NCI-H748 (cell line): ENCODE results near the gene CD302.
"Not testable (repeated sequence)": the region's sequence is repeated elsewhere in the genome, so short reads cannot be mapped to it uniquely, and the experiment has no call there.

Experiments
- DNase-seq: peaks from one replicate; lab custom pipeline; 2025; ENCODE audit not compliant: unreplicated experiment; lab: John Stamatoyannopoulos, UW

The CD302 gene

GRCh38 chr2:159755788-159756187, 42.2 kb downstream of the CD302 start:
- peak; percentile 9 for DNase-seq

- DNase-seq: no peak
These were observed 43.0 kb downstream of the CD302 start for GRCh38 chr2:159755014-159755413.

GRCh38 chr2:159753797-159754196, 44.2 kb downstream of the CD302 start:
- no peak for DNase-seq

GRCh38 chr2:159750873-159751272, 47.1 kb downstream of the CD302 start:
- DNase-seq: no peak

- no peak for DNase-seq
These were observed 49.9 kb downstream of the CD302 start for GRCh38 chr2:159748089-159748488.

- not testable (repeated sequence) for DNase-seq
These were observed 52.8 kb downstream of the CD302 start for GRCh38 chr2:159745237-159745636.

GRCh38 chr2:159744363-159744762, 53.6 kb downstream of the CD302 start:
- DNase-seq: no peak

GRCh38 chr2:159742846-159743245, 55.2 kb downstream of the CD302 start:
- no peak for DNase-seq

GRCh38 chr2:159738509-159739390, 59.3 kb downstream of the CD302 start:
- no peak for DNase-seq

GRCh38 chr2:159737917-159738296, 60.1 kb downstream of the CD302 start:
- DNase-seq: no peak

- DNase-seq: no peak
These were observed 60.6 kb downstream of the CD302 start for GRCh38 chr2:159737292-159737916.

GRCh38 chr2:159736048-159736447, 62.0 kb downstream of the CD302 start:
- DNase-seq: no peak

- DNase-seq: no peak
These were observed 62.4 kb downstream of the CD302 start for GRCh38 chr2:159735648-159736047.

- no peak for DNase-seq
These were observed 69.4 kb downstream of the CD302 start for GRCh38 chr2:159728629-159729028.

- DNase-seq: no peak
These were observed 72.3 kb downstream of the CD302 start for GRCh38 chr2:159725713-159726112.

- DNase-seq: not testable (repeated sequence)
These were observed 73.0 kb downstream of the CD302 start for GRCh38 chr2:159724795-159725572.

GRCh38 chr2:159722580-159722979, 75.4 kb downstream of the CD302 start:
- no peak for DNase-seq

GRCh38 chr2:159720676-159721075, 77.3 kb downstream of the CD302 start:
- no peak for DNase-seq
